IPS-20b (cell line): ENCODE results near the gene TRIM63.

Source experiments
- H3K27ac ChIP-seq: one replicate; pipeline ENCODE4 v1.5.1; 2013; ENCODE audit warnings: low read length
- H3K27me3 ChIP-seq: 2 replicates; pipeline ENCODE4 v1.6.1; 2013; ENCODE audit warnings: mild to moderate bottlenecking, low read length, inconsistent platforms; ENCODE audit not compliant: insufficient read depth
- H3K36me3 ChIP-seq: 2 replicates; pipeline ENCODE4 v1.6.1; 2013; ENCODE audit warnings: low read depth, mild to moderate bottlenecking, inconsistent platforms, low read length, moderate library complexity; ENCODE audit not compliant: insufficient read depth
- H3K4me1 ChIP-seq: 2 replicates; pipeline ENCODE4 v1.6.1; 2013; ENCODE audit warnings: mild to moderate bottlenecking, control low read depth, inconsistent platforms, low read length, moderate library complexity; ENCODE audit not compliant: insufficient read depth
- H3K4me3 ChIP-seq: 2 replicates; pipeline ENCODE4 v1.5.1; 2013; ENCODE audit warnings: mild to moderate bottlenecking, low read length, inconsistent platforms
- H3K9ac ChIP-seq: 2 replicates; pipeline ENCODE4 v1.6.1; 2013; ENCODE audit warnings: low read depth, mild to moderate bottlenecking, inconsistent platforms, low read length, moderate library complexity
- H3K9me3 ChIP-seq: 2 replicates; pipeline ENCODE4 v1.6.1; 2013; ENCODE audit warnings: mild to moderate bottlenecking, low read depth, low read length, inconsistent platforms; ENCODE audit not compliant: insufficient read depth

TRIM63 gene

GRCh38 chr1:26083208-26083607 lies 15.8 kb upstream of the TRIM63 start:
- Histone ChIP-seq H3K36me3 (no peaks in the 10 kb centered on the region), H3K9ac (no peak overlapping the region), H3K4me1 (peaks cover 7% of the 10 kb centered on the region; the same call in 1 of the 2 replicates), H3K4me3 (no peak overlapping the region), H3K27me3 (peaks cover 12% of the 10 kb centered on the region; the same call in 1 of the 2 replicates), H3K27ac (no peak overlapping the region), H3K9me3 (no peaks in the 10 kb centered on the region)

- Histone ChIP-seq H3K4me3 (no peak overlapping the region), H3K9ac (no peak overlapping the region), H3K27me3 (peaks cover 12% of the 10 kb centered on the region; the same call in 1 of the 2 replicates), H3K9me3 (no peaks in the 10 kb centered on the region), H3K36me3 (no peaks in the 10 kb centered on the region), H3K4me1 (peaks cover 7% of the 10 kb centered on the region; the same call in 1 of the 2 replicates), H3K27ac (no peak overlapping the region)
These were observed 14.6 kb upstream of the TRIM63 start for GRCh38 chr1:26082020-26082350.

- H3K27ac ChIP-seq, result no peak overlapping the region
- H3K4me3 ChIP-seq, result no peak overlapping the region
These were observed 14.0 kb upstream of the TRIM63 start for GRCh38 chr1:26081267-26082019.

DNA sequence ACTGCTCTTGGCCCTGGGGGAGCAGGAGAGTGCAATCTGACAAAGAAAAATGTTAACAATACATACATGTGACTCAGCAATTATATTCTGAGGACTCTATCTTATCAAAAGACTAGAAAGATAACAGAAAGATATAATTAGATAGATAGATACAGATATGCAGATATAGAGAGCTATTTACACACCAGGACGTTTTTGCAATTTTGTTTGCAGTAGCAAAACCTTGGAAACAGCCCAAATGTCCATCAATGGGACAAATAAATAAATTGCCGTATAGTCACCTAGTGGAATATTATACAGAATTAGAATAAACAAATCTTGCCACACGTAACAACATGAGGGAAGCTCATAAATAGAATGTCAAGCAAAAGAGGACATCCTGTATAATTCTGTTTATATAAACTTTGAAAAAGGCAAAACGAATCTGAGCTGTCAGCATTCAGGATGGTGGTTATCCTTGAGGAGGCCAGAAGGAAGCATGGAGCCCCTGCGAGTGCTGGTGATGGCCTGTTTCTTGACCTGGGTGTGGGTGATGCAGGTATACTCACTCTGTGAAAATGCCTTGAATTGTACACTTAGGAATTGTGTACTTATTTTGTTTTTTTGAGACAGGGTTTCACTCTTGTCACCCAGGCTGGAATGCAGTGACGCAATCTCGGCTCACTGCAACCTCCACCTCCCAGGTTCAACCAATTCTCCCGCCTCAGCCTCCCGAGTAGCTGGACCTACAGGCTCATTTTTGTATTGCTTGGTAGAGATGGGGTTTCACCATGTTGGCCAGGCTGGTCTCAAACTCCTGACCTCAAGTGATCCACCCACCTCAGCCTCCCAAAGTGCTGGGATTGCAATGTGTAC lies 12.8 kb upstream of the TRIM63 start:
- no peaks in the 10 kb centered on the region for H3K36me3 ChIP-seq
- no peak overlapping the region for H3K27ac ChIP-seq
- no peak overlapping the region for H3K4me3 ChIP-seq
- no peak overlapping the region for H3K9ac ChIP-seq
- H3K27me3 ChIP-seq, result peaks cover 12% of the 10 kb centered on the region; the same call in 1 of the 2 replicates
- H3K9me3 ChIP-seq, result no peaks in the 10 kb centered on the region
- H3K4me1 ChIP-seq, result peaks cover 7% of the 10 kb centered on the region; the same call in 1 of the 2 replicates

More at GRCh38 chr1:26081267-26082019, 14.0 kb upstream of the TRIM63 start:
- Histone ChIP-seq H3K9ac (no peak overlapping the region), H3K27me3 (peaks cover 12% of the 10 kb centered on the region; the same call in 1 of the 2 replicates), H3K36me3 (no peaks in the 10 kb centered on the region), H3K4me1 (peaks cover 7% of the 10 kb centered on the region; the same call in 1 of the 2 replicates), H3K9me3 (no peaks in the 10 kb centered on the region)

GRCh38 chr1:26079178-26079563 lies 11.7 kb upstream of the TRIM63 start:
- Histone ChIP-seq H3K9me3 (no peaks in the 10 kb centered on the region), H3K9ac (no peak overlapping the region), H3K36me3 (no peaks in the 10 kb centered on the region), H3K4me1 (peaks cover 7% of the 10 kb centered on the region; the same call in 1 of the 2 replicates), H3K27me3 (peaks cover 11% of the 10 kb centered on the region; the same call in 1 of the 2 replicates), H3K27ac (no peak overlapping the region), H3K4me3 (no peak overlapping the region)

DNA sequence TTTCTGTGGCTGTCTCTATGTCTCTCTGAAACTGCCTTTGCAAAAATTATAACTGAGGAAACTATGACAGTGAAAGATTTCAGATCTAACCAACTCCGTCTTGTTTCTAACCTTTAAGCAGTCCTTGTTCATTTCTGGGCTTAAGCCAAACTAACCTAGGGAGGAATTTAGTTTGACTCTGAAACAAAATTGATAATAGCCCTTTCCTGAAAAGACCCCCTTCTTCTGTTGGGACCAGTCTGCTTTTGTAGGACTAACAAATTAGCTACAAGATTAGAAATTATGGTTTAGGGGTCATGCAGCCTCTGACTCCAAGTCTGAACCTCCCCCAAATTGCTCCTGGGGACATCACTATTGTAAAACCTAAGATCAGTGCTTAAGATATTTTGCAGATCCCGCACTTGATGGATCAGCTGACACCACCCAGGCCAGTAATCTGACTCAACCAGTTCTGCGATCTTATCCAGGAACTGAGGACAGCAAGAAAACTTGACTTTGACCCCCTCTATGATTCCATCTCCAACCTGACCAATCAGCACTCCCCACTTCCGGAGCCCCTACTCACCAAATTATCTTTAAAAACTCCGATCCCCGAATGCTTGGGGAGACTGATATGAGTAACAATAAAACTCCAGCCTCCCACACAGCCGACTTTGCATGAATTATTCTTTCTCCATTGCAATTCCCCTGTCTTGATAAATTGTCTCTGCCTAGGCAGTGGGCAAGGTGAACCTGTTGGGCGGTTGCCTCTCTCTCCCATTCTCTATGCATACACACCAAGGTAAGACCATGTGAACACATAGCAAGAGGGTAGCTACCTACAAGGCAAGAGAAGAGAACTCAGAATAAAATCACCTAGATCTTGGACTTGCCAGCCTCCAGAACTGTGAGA lies 11.1 kb upstream of the TRIM63 start:
- no peak overlapping the region for H3K27ac ChIP-seq
- no peak overlapping the region for H3K4me3 ChIP-seq
- H3K9ac ChIP-seq, result no peak overlapping the region
- H3K27me3 ChIP-seq, result peaks cover 5% of the 10 kb centered on the region; the same call in 1 of the 2 replicates
- H3K36me3 ChIP-seq, result no peaks in the 10 kb centered on the region
- H3K9me3 ChIP-seq, result no peaks in the 10 kb centered on the region
- H3K4me1 ChIP-seq, result peaks cover 7% of the 10 kb centered on the region; the same call in 1 of the 2 replicates

DNA sequence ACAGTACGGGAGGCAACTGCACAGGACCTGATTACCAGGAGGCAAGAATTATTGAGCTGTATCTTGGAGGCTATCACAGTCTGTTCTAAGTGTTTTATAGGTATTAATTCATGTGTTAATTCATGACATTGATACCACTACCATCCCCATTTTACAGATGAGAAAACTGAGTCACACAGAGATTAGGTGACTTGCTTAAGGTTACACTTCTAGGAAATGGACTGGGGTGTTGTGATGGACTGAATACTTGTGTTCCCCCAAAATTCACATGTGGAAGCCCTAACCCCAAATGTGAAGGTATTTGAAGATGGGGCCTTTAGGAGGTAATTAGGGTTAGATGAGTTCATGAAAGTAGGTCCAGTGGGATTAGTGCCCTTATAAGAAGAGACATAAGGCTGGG lies 10.1 kb upstream of the TRIM63 start:
- no peak overlapping the region for H3K27ac ChIP-seq
- H3K36me3 ChIP-seq, result no peaks in the 10 kb centered on the region
- H3K4me1 ChIP-seq, result peaks cover 7% of the 10 kb centered on the region; the same call in 1 of the 2 replicates
- H3K27me3 ChIP-seq, result no peaks in the 10 kb centered on the region
- no peaks in the 10 kb centered on the region for H3K9me3 ChIP-seq
- no peak overlapping the region for H3K4me3 ChIP-seq
- no peak overlapping the region for H3K9ac ChIP-seq

GRCh38 chr1:26075421-26076144 lies 8.2 kb upstream of the TRIM63 start:
- H3K36me3 ChIP-seq, result no peaks in the 10 kb centered on the region
- no peak overlapping the region for H3K27ac ChIP-seq
- no peaks in the 10 kb centered on the region for H3K27me3 ChIP-seq
- H3K4me1 ChIP-seq, result peaks cover 7% of the 10 kb centered on the region; the same call in 1 of the 2 replicates
- no peak overlapping the region for H3K4me3 ChIP-seq
- H3K9ac ChIP-seq, result no peak overlapping the region
- no peaks in the 10 kb centered on the region for H3K9me3 ChIP-seq

DNA sequence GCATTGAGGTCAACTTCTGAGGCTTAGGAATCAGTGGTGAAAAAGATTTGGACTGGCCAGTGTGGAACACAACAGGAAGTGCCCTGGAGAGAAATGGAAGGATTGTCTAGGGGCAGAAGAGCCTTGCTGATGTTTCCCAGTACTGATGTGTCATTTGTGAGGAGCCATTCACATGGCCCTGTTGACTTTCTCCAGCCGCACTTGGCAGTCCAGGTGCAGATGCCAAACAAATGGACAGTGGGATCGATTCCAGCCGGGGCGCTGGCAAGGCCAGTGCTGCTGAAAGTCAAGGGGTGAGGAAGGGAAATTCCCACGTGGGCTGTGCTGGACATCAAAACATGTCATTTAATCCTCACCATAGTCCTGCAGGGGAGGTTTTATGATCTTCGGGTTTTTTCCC lies 4.9 kb upstream of the TRIM63 start:
- no peak overlapping the region for H3K9ac ChIP-seq
- H3K36me3 ChIP-seq, result no peaks in the 10 kb centered on the region
- no peaks in the 10 kb centered on the region for H3K4me1 ChIP-seq
- H3K9me3 ChIP-seq, result no peaks in the 10 kb centered on the region
- no peak overlapping the region for H3K4me3 ChIP-seq
- no peak overlapping the region for H3K27ac ChIP-seq
- no peaks in the 10 kb centered on the region for H3K27me3 ChIP-seq

DNA sequence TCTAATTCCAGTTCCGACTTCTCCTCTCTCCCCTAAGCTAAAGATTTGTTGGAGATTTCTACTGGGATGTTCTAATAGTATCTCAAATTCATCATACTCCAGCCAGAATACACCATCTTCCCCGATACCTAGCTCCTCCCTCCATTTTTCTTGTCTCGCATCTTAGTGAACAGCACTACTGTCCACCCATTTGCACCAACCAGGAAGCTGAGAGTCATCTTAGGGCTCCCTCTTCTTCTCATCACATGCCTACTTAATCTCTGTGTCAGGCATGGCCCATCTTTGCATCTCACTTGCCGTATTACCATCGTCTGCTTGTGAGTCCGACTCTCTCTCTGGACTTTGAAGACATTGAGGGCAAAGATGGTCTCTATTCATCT lies 3.5 kb upstream of the TRIM63 start:
- Histone ChIP-seq H3K9ac (no peak overlapping the region), H3K36me3 (no peaks in the 10 kb centered on the region), H3K27me3 (no peaks in the 10 kb centered on the region), H3K9me3 (no peaks in the 10 kb centered on the region), H3K27ac (no peak overlapping the region), H3K4me3 (no peak overlapping the region), H3K4me1 (no peaks in the 10 kb centered on the region)
